SK-N-MC (cell line): ENCODE results near the gene RGS17.

Experiments
- EZH2 ChIP-seq: fragments of 200-600 bp; sonication (generic); IDR thresholded peaks from one replicate; pipeline ENCODE4 v1.6.1; 2017; ENCODE audit warnings: antibody characterized with exemption
- POLR2AphosphoS5 ChIP-seq: IDR thresholded peaks from 2 replicates; pipeline ENCODE4 v1.6.1; 2012; ENCODE audit warnings: mild to moderate bottlenecking, low read depth, low read length, borderline replicate concordance

- no peak for TF ChIP-seq EZH2
- TF ChIP-seq POLR2AphosphoS5, result no peak
Measured at GRCh38 chr6:153117986-153118879, 12.8 kb downstream of the RGS17 start.
